ENCODE measurements around the gene ACBD3.

ACBD3 gene

GRCh38 chr1:226100436-226101391, 85.8 kb downstream of the ACBD3 start:
- Histone ChIP-seq H3K4me3 (ENCODE audit: insufficient read depth, low read depth, low read length) (peak overlapping the region; percentile 2), H3K9me3 (ENCODE audit: control insufficient read depth, low read length) (no peaks in the 10 kb centered on the region), H3K27ac (ENCODE audit: insufficient read depth, low read depth, low read length, poor library complexity, severe bottlenecking) (no peak overlapping the region), H3K4me1 (ENCODE audit: control insufficient read depth, insufficient read depth, low read length) (no peaks in the 10 kb centered on the region), H3K36me3 (ENCODE audit: control insufficient read depth, insufficient read depth, low read length) (no peaks in the 10 kb centered on the region), H3K27me3 (ENCODE audit: control insufficient read depth, insufficient read depth, low read length, poor library complexity, severe bottlenecking) (peaks cover 23% of the 10 kb centered on the region)
- WGBS, 2 experiments = 24 to 27% methylated on average over 30 to 32 of the region's 32 CpGs

- H3K36me3 ChIP-seq (ENCODE audit: control insufficient read depth, insufficient read depth, low read length) = no peaks in the 10 kb centered on the region
- no peak overlapping the region for H3K4me3 ChIP-seq (ENCODE audit: insufficient read depth, low read depth, low read length)
- peaks cover 23% of the 10 kb centered on the region for H3K27me3 ChIP-seq (ENCODE audit: control insufficient read depth, insufficient read depth, low read length, poor library complexity, severe bottlenecking)
- no peak overlapping the region for H3K27ac ChIP-seq (ENCODE audit: insufficient read depth, low read depth, low read length, poor library complexity, severe bottlenecking)
- 93 to 95% methylated on average over 3 of the region's 3 CpGs for WGBS, 2 experiments
- no peaks in the 10 kb centered on the region for H3K9me3 ChIP-seq (ENCODE audit: control insufficient read depth, low read length)
- no peaks in the 10 kb centered on the region for H3K4me1 ChIP-seq (ENCODE audit: control insufficient read depth, insufficient read depth, low read length)
Observed at GRCh38 chr1:226098870-226099835, 87.4 kb downstream of the ACBD3 start.

GRCh38 chr1:226097866-226098625, 88.5 kb downstream of the ACBD3 start:
- no peak overlapping the region for H3K4me3 ChIP-seq (ENCODE audit: insufficient read depth, low read depth, low read length)
- 81 to 83% methylated on average over 5 of the region's 5 CpGs for WGBS, 2 experiments
- H3K9me3 ChIP-seq (ENCODE audit: control insufficient read depth, low read length) = no peaks in the 10 kb centered on the region
- peaks cover 5% of the 10 kb centered on the region for H3K4me1 ChIP-seq (ENCODE audit: control insufficient read depth, insufficient read depth, low read length)
- H3K27ac ChIP-seq (ENCODE audit: insufficient read depth, low read depth, low read length, poor library complexity, severe bottlenecking) = no peak overlapping the region
- no peaks in the 10 kb centered on the region for H3K36me3 ChIP-seq (ENCODE audit: control insufficient read depth, insufficient read depth, low read length)
- peaks cover 23% of the 10 kb centered on the region for H3K27me3 ChIP-seq (ENCODE audit: control insufficient read depth, insufficient read depth, low read length, poor library complexity, severe bottlenecking)

- Histone ChIP-seq H3K4me1 (ENCODE audit: control insufficient read depth, insufficient read depth, low read length) (peaks cover 5% of the 10 kb centered on the region), H3K27me3 (ENCODE audit: control insufficient read depth, insufficient read depth, low read length, poor library complexity, severe bottlenecking) (peaks cover 14% of the 10 kb centered on the region), H3K36me3 (ENCODE audit: control insufficient read depth, insufficient read depth, low read length) (no peaks in the 10 kb centered on the region), H3K27ac (ENCODE audit: insufficient read depth, low read depth, low read length, poor library complexity, severe bottlenecking) (no peak overlapping the region), H3K9me3 (ENCODE audit: control insufficient read depth, low read length) (no peaks in the 10 kb centered on the region), H3K4me3 (ENCODE audit: insufficient read depth, low read depth, low read length) (no peak overlapping the region)
- 88 to 89% methylated on average over 2 of the region's 2 CpGs for WGBS, 2 experiments
Observed at GRCh38 chr1:226095286-226095685, 91.3 kb downstream of the ACBD3 start.

Measured in ectodermal cell (in vitro differentiated cells).